GM19099 (cell line): ENCODE data around the gene C1QB.

Experiments
- POLR2A ChIP-seq: IDR thresholded peaks from 3 replicates; pipeline ENCODE4 v1.6.1; 2011; ENCODE audit warnings: low read depth; ENCODE audit not compliant: insufficient read length; ENCODE audit errors: extremely low read depth

C1QB gene

GRCh38 chr1:22645931-22646330 is 7.1 kb upstream of the C1QB start:
- TF ChIP-seq POLR2A = no peak

- TF ChIP-seq POLR2A = no peak
Measured at GRCh38 chr1:22646384-22646783, 6.7 kb upstream of the C1QB start.

DNA sequence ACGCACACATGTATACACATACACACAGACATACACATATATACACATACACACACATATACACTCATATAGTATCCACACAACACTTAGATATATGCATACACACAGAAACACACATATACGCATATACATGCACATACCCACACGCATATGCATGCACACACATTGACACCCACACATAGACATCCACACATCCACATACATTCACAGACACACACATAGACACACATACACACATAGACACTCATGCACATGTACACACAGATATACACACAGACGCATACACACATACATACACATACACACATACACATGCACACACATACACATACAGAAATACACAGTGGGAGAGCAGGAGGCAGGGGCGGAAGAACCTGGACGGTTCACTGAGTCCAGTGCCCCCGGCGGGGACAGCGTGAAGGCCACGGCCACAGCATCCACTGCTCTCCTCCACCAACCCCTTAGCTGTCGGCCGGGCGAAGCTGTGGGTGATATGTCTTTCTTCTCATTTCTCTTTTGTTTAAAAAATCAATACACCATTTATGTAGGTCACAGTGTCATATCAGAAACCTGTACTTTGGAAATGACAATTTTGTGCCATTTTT is 2.8 kb upstream of the C1QB start:
- no peak for TF ChIP-seq POLR2A

GRCh38 chr1:22651941-22652856 is 837 bp upstream of the C1QB start:
- no peak for TF ChIP-seq POLR2A

DNA sequence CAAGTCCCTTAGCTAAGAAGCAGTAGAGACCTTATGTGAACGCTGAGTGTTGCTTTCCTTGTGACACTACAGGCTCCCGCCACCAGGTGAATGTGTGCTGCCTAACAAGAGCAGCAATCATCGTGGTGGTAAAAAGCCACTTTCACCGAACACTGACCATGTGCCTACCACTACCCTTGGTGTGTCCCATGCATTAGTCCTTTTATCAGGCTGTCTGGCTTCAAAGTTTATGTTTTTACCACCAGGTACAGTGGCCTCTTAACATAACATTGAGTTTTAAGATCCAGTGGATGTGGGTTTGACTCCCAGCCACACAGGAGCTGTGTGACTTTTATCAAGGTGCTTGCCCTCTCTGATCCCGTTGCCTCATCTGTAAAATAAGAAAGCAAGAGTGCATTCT is 1.7 kb downstream of the C1QB start:
- TF ChIP-seq POLR2A = no peak

DNA sequence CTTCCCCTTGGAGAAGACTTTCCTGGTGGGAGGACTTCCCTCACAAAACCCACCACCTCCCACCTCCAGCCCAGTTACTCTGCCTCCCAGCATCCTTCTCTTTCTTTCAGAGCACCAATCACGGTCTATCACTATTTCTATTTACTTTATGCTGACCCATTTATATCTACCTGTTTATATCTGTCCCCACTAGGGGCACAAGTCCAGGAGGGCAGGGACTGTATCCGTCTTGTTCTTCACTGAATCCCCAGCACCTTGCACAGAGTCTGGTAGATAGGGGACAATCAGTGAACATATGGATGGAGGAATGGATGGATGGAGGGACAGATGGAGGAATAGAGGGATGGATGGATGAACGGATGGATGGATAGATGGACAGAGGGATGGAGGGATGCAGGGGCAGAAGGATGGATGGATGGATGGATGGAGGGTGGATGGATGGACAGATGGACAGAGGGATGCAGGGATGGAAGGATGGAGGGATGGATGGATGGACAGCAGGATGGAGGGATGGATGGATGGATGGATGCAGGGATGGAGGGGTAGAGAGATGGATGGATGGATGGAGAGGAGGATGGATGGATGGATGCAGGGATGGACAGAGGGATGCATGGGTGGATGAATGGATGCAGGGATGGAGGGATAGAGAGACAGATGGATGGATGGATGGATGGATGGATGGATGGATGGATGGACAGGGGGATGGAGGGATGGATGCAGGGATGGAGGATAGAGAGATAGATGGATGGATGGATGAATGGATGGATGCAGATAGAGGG is 5.5 kb downstream of the C1QB start:
- no peak for TF ChIP-seq POLR2A

GRCh38 chr1:22660716-22661241 is 7.7 kb downstream of the C1QB start:
- TF ChIP-seq POLR2A = no peak

DNA sequence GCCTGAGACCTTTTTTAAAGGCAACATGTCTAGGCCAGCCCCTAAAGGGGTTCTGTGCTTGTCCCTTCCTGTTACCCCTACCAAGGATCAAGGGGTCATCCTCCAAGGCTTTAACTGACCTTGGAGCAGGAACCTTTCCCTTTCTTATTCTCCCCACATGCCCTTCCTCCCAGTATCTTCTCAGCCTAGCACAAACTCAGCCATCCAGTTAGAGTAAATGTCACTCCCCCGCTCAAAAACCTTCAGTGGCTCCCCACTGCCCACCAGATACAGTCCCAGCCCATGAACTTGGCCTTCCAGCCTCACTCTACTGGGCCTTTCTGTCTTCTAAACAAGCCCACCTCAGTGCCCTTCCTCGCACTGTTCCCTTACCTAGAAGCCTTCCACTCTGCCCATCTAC is 8.8 kb downstream of the C1QB start:
- no peak for TF ChIP-seq POLR2A

- TF ChIP-seq POLR2A = no peak
Measured at GRCh38 chr1:22662318-22662717, 9.3 kb downstream of the C1QB start.

GRCh38 chr1:22662986-22663408 is 10.0 kb downstream of the C1QB start:
- TF ChIP-seq POLR2A = no peak

DNA sequence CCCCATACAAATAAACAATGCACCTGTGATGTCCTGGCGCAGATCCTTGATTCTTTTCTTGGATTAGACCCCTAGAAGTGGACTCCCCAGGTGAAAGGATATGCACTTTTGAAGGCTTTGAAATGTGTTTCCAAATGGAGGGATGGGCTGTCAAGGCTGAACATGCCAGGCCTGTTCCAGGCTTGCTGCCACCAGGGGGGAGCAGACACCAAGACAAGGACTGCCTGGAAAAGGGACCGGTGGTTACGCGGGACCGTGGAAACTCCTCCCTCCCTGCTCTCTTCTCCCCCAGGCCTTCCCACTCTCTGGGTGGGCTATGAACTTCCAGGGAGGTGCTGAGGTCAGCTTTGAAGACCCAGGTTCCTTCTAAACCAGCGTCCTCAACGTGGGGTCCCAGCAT is 12.7 kb downstream of the C1QB start:
- TF ChIP-seq POLR2A = no peak

GRCh38 chr1:22666412-22666811 is 13.4 kb downstream of the C1QB start:
- TF ChIP-seq POLR2A = no peak

DNA sequence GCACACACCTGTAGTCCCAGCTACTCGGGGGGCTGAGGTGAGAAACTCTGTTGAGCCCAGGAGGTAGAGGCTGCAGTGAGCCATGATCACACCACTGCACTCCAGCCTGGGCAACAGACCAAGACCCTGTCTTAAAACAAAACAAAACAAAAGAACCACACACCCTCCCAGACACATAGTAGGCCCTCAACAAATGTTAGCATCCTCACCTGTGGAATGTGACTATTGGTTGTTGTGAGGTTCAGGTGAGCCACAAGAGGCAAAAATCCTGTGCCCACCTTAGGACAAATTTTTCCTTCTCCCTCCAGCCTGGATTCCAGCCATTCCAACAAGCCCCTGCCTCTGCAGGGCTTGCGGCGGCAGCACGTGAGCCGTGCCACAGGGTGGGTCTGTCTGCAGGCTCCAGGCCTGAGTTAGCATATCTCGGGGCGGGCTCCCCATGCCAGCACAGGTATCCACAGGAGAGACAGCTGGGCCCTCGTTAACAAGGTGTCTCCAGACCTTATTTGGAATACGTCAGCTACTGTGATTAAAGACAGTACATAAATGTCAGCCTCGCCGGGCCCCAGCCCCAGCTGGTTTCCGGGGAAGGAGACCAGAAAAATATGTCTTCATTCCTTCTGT is 17.4 kb downstream of the C1QB start:
- no peak for TF ChIP-seq POLR2A

DNA sequence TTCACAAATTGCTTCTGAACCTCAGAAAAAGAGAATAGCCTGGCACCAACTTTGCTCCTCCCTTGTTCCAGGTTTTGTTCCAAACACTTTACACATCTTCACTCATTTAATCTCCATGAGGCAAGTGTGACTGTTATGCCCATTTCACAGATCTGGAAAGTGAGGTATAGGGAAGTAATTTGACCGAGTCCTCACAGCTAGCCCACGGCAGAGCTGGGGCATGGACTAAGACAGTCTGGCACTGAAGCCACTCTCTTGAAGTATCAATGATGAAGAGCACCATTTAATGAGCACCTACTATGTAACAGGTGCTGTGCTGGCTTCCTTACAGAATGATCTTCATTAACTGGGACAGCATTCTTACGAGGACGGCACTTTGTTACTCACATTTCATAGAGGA is 19.0 kb downstream of the C1QB start:
- TF ChIP-seq POLR2A = no peak

DNA sequence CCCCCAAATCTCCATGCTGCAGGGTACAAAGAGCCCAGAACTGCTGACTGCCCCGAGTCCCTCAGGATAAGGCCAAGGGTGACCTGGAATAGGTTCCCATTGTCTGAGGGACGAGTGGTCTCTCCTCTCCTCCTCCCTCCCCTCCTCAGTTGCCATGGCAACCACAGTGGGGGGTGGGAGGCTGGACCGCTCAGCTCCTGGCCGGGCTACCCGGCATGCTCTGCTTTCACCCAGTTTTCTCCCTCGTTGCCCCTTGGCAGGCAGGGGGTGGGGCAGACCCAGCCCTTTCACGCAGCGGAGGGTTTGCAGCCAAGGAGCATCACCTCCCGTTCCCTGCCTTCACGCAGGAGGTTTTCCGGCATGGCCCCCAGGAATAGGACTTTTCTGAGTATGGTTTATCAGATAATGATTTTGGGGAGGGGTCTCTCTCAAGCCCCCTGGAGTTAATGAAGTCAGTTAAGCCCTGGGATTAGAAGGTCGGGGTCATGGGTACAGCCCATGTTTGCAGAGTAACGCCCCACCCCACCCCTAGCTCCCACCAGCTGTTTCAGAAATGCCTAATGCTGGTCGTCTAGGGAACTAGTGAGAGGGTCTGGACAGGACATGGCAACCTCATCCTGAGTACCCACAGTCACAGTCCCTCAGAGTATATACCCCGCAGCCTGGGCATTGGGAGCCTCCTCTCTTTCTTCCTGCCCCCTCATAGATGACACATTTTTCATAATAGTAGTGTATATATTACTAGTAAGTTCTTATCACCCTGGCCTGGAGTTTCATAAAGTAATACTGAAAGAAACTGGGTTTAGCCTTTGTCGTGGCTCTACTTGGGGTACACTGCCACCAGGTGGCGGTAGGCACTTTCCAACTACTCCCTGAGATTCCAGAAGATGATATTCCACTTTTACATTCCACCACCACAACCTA is 20.7 kb downstream of the C1QB start:
- no peak for TF ChIP-seq POLR2A

DNA sequence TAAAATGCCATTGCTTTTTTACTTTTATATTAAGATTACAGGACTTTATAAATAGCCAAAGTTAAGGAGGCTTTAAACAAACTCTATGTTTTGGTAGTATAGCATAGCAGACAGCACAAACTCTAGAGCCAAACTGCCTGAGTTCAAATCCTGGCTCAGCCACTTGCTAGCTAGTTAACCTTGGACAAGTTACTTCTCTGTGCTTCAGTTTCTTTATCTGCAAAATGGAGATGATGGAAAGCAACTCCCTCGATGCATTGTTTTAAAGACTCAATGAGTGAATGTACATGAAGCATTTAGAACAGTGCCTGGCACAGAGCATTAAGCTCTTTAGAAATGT is 21.3 kb downstream of the C1QB start:
- TF ChIP-seq POLR2A = no peak
